GM20431 (cell line): ENCODE measurements around the gene TRIM47.

ENCODE experiments used
- in situ Hi-C: fragments of 300-500 bp; cut with MseI, MboI; formaldehyde crosslinking; loops from one replicate; pipeline ENCODE4 v1.15.0; 2020; ENCODE audit warnings: low sequenced_read_pairs; ENCODE audit not compliant: unreplicated experiment

TRIM47 gene

DNA sequence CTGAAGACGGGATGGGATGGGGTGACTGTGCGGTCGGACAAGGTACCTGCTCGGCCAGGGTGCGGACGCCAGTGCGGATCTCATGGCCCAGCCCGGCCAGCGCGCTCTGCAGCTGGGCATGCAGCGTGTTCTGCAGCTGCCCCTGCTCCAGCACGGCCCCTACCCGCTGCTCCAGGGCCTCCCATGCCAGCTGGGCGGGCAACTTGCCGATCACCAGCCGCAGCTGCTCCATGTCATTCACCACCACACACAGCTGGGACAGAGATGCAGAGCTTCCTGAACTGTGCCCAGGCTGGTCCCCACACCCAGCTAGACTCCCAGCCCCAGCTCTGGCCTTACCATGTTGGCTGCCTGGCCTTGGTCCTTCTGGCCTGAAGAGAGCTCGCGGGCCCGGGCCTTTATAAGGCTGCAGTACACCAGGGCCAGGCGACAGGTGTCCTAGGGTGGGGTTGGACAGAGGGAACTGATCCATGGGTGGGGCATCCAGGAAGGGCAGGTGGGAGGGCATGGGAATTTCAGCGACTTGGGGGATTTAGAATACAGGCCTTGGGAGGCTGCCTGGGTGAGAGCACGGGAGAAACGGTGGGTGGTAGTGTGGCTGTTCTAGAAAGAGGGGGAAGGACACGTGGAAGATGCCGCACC, 44.0 kb downstream of the TRIM47 start:
- in situ Hi-C loops, result no loop called here

DNA sequence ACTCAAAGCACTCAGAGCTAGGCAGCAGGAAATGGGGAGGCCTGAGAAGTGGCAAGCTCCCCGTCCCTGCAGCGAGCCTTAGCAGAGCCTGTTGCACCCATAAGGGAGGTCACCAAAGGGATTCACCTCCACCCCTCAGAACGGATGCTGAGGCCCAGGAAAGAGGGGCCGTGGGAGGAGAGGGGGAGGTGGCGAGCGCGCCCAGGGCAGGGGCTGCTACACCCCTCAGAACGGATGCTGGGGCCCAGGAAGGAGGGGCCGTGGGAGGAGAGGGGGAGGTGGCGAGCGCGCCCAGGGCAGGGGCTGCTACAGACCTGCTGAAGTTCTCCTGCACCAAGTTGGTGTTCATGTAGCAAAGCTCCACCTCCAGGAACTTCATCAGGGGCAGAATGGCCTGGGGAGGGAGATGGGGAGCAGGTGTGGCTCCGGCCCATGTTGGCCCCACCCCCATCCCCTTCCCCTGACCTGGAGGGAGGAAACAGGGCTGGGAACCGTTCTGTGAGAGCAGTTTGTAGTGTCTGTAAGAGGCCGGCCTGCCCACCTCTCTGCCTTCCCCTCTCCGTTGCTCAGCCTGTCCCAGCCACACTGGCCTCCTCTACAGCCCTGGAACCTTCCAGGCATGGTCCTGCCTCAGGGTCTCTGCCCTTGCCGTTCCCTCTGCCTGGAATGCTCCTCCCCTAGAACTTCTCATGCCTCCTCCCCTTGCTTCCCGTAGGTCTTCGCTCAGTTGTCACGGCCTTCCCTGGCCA, 45.6 kb downstream of the TRIM47 start:
- in situ Hi-C loops, result no loop called here

DNA sequence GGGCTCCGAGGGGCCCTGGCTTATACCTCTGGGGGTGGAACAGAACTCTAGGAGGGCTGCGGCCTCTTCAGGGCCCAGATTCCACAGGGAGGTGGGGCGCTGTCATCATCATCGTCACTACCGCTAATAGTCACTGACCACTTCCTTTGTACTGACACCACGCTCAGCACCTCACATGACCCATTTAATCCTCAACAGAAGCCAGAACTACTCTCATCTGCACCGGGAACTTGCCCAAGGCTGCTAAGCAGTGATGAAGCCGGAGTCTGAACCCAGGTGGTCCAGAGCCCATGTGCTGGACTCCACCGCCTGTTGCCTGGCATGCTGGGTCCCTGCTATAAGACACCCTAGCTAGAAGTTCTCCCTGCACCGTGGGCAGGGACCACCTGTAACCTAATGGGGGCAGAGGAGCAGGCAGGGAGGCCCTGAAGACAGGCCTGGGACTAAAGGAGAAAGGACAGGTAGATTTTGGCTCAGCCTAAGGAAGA, 46.2 kb downstream of the TRIM47 start:
- in situ Hi-C loops, result no loop called here

DNA sequence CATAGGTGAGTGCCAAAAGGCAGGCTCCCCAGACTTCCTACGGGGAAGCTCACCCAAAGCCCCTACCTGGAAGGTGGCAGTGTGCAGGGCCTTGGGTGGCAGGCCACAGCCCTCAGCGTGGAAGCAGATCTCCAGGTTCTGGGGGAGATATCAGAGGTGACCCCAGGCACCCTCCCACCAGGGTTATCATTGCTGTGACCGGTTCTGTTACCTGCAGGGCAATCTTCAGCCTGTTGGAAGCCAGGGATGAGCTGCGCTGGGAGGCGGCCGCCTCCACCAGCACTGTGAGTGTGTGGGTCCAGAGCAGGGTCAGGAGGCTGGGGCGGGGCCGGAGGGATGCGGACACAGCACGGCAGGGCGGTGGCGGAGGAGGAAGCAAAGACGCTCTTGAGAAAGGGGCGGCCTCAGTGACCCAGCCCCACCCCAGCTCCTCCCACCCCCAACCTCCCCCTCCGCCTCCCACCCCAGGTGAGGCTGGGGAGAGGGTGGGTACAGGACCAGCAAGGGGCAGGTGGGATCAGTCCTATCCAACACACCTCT, 47.3 kb downstream of the TRIM47 start:
- in situ Hi-C loops, result no loop called here

DNA sequence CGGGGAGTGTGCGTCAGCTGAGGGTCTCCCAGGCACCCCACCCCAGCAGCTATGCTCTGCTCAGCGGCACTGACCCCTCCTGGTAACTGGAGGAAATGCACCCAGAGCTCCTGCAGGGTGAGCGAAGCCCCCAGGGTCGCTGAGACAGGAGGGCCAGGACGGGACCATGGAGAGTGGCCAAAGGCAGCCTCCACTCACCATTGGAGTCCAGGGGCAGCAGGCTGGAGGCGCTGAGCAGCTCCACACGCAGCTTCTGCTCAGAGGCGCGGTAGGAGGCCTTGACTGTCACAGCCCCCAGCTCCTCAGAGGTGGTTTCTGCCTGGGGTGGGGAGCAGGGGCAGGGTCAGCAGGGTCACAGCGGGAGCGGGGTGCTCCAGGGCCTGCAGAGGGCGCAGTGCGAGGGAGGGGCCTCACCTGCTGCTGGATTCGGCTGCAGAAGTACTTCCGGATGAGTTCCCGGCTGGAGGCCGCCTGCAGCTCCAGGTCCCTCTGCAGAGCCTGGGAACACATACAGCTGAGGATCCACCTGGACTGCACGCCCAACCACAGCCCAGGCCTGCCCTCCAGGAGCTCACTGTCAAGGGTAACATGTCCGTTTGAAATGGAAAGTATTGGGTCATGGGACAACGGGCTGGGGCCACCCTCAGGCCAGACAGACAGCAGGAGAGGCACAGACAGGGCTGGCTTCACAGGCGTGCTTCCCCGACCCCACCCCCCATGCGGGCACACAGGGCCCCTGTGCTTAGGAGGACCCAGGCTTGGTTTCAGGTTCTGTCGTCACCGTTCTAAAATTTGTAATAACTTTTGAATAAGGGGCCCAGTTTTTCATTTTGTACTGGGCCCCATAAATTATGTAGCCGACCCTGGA, 48.0 kb downstream of the TRIM47 start:
- in situ Hi-C loops, result no loop called here

DNA sequence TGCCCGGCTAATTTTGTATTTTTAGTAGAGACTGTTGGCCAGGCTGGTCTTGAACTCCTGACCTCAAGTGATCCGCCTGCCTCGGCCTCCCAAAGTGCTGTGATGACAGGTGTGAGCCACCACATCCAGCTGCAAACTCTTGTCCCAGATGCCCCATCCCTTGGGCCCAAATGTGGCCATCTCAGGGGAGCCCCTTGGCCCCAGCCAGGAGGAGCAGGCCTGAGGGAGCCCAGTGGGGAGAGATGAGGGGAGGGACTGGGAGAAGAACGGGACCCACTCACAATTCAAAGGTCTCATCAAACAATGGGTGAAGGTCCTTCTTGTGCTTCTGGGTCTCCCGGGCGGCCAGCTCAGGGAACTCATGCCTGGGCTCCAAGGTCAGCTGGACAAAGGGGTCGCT, 48.6 kb downstream of the TRIM47 start:
- in situ Hi-C loops, result no loop called here

DNA sequence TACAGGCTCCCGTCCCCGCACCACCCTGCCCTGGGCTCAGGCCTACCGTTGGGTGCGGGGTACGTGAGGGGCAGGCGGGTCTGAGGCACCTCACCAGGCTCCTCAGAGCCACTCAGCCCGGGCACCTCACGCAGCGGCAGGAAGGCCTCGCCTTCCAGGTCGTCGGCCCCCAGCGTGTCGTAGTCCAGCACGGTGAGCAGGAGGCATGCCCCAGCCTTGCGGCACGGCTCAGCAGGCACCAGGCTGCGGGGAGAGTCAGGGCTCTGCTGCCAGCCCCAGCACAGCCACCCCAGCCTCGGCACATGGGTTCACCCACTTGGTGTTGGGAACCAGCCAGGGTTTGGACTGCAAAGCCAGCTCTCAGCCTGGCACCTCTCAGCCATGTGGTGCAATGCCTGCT, 49.6 kb downstream of the TRIM47 start:
- in situ Hi-C loops, result no loop called here

DNA sequence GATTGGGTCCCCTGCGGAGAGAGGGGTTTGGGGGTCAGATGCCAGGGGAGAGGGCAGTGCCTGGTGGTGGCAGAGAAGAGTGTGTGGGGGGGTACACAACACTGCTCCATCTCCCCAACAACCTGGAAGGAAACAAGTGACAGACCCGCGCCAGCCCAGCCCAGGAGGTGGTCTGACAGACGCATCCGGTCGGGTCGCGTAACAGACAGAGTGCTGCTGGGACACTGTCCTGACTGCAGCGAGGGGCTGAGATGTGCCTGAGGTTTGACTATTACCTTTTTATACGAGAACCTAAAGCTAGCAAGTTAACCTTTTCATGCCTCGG, 50.3 kb downstream of the TRIM47 start:
- in situ Hi-C loops, result no loop called here

DNA sequence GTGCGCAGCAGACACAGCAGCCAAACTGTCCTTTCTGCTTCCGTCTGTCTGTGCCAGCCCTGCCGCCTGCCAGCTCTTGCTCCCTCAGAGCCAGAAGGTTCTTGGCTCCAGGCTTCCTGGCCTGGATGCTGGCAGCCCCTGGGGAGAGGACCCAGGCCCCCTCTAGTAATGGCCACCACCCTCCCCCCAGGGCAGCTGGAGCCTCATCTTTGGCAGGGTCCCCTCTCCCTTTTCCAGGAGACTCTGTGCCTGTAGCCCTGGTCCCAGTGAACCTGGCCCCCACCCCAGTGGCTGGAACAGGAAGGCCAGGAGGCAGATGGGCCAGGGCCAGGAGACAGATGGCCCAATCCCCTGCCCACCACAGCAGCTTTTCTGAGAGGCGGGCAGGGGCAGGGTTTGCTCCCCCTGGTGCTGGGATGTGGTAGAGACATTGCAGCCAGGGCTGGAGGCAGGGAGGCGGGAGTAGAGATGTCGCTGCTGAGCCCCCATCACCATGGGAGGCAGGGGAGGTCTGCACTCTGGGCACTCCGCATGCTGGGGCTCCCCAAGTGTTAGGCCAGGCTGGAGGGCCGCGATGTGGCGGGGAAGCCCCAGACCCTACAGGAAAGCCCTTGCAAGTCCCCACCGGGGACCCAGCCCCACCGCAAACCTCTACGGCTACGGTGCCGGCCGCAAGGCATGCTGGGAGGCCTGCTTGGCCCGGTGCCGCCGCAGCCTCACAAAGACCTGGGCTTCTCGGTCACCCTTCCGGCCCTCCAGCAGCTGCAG, 50.9 kb downstream of the TRIM47 start:
- in situ Hi-C loops, result no loop called here

DNA sequence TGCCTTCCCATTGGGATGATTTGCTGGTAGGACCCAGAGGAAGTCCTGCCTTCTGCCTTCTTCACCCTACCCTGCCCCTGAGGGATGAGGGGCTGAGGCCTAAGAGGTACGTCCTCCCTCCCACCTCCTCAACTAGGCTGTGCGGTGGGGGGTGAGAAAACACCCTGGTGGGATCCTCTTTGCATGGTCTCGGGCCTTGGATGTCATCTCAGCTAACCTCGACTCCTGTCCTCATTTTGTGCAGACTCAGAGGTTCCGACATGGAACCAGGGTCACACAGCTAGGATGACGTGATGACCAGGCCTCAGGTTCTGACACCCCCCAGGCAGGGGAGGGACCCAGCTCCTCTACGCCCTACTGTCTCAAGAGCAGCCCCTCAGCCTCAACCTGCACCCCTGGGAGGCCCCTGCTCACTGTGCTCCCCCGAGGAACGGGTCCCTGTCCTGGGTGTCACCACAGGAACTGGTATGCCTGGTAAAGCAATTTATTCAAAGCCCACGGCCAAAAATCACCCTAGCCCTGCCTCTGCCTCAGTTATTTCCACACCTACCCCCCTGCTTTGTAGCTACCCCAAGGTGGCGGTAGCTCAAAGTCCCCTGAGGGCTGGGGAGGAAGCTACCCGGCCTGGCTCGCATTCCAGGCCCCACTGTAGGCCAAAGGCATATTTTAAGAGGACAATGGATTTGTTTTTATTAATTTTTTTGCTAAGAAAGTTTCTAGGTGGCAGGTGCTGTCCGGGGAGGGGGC, 51.6 kb downstream of the TRIM47 start:
- in situ Hi-C loops, result no loop called here

DNA sequence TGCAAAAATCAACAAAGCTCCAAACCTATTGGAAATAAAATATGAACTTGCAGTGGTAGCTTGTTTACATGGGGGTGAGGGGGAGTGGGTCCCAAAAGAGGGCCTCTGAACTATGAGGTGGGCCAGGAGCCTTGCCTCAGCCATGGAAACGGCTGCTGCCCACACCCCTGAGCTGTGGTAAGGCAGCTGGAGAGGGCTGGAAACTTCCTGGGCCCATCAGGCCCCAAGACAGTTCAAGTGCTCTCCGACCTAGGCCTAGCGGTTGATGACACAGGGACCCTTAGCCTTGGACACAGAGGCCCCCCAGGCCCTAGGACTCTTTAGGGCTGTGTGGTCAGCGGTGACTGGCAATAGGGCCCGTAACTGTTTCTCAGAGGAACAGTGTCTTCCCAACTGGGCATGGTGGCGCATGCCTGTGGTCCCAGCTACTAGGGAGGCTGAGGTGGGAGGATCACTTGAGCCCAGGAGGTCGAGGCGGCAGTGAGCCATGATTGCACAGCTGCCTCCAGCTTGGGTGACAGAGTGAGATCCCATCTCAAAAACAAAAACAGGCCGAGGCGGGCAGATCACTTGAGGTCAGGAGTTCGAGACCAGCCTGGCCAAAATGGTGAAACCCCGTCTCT, 52.5 kb downstream of the TRIM47 start:
- in situ Hi-C loops, result no loop called here

DNA sequence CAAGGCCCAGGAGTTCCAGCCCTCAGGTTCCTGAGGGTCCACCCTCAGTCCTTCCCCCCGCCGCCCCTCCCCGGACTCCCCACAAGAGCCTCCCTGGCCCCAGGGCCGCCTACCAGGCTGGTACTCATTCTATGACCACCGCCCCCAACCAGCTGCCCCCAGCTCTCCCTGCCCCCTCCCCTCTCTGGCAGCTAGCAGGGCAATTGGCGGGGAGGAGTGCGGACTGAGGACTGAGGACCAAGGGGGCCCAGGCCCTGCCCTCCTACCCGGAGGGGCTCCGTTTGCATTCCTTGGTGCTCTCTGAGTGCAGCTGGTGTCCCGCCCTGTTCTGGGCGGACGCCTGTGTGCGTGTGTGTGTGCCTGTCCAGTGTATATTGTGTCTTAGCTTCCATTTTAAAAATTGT, 53.2 kb downstream of the TRIM47 start:
- in situ Hi-C loops, result no loop called here

DNA sequence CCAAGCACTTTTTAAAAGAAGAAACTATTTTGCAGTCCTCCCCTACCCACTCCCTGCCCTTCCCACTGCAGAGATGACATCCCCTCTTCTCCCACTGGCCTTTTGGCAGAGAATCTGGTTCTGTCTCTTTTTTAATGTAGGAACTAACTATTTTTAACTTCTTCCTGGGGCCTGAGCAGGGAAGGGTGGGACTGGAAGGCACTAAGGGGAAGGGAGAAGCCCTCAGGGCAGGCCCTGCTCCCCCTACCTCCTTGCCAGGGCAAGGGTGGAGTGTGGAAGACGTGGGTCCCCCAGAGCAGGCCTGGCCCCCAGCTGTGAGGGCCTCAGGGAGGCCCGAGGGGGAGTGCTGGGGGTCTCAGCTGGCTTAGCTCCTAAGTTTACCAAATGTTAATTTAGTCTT, 53.7 kb downstream of the TRIM47 start:
- in situ Hi-C loops, result no loop called here
